Stimulated activated CD8-positive, alpha-beta memory T cell treated with anti-CD3 and anti-CD28 coated beads, Interleukin-4, amount 100 ng/mL, for 4 hours (primary cell): Measurements from ENCODE around the gene TAS2R19.
"Not testable (repeated sequence)": the region's sequence is repeated elsewhere in the genome, so short reads cannot be mapped to it uniquely, and the experiment has no call there.

ENCODE experiments used
- DNase-seq, 2 donors: peaks; one replicate each; pipeline ENCODE4 v3.0.0-alpha.2; 2020; ENCODE audit warnings: low read depth in 2 of 2, low spot score in 1 of 2

The TAS2R19 gene

GRCh38 chr12:11022520-11022919 is at the start of gene TAS2R19:
TSS of gene TAS2R19 (minus strand) at chr12:11022620. CDS start at chr12:11022571, 49 bp downstream.
- no peak for DNase-seq

- DNase-seq = no peak
Measured at GRCh38 chr12:11071414-11071813, 49.0 kb upstream of the TAS2R19 start.

GRCh38 chr12:11070999-11071398 is 48.6 kb upstream of the TAS2R19 start:
- DNase-seq = no peak

- no peak for DNase-seq
Measured at GRCh38 chr12:11069854-11070365, 47.5 kb upstream of the TAS2R19 start.

GRCh38 chr12:11067514-11067913 is 45.1 kb upstream of the TAS2R19 start:
- no peak for DNase-seq

- DNase-seq = not testable (repeated sequence)
Measured at GRCh38 chr12:11062194-11062593, 39.8 kb upstream of the TAS2R19 start, which contains the start of gene TAS2R46. TSS of gene TAS2R46 (minus strand) at chr12:11062294. CDS start at chr12:11062294, 0 bp downstream.

- DNase-seq = no peak
Measured at GRCh38 chr12:11059784-11060183, 37.4 kb upstream of the TAS2R19 start.

- DNase-seq = no peak
Measured at GRCh38 chr12:11059041-11059440, 36.6 kb upstream of the TAS2R19 start.

- no peak for DNase-seq
Measured at GRCh38 chr12:11055306-11055705, 32.9 kb upstream of the TAS2R19 start.

GRCh38 chr12:11049806-11050531 is 27.5 kb upstream of the TAS2R19 start:
- not testable (repeated sequence) for DNase-seq

- DNase-seq = not testable (repeated sequence)
Measured at GRCh38 chr12:11041366-11041765, 18.9 kb upstream of the TAS2R19 start.

- no peak for DNase-seq
Measured at GRCh38 chr12:11040162-11040561, 17.7 kb upstream of the TAS2R19 start.

GRCh38 chr12:11039171-11039570 is 16.8 kb upstream of the TAS2R19 start:
- DNase-seq = no peak

GRCh38 chr12:11033959-11034358 is 11.5 kb upstream of the TAS2R19 start:
- DNase-seq = not testable (repeated sequence)

- DNase-seq = no peak
Measured at GRCh38 chr12:11031307-11031706, 8.9 kb upstream of the TAS2R19 start, which contains the start of gene TAS2R31. TSS of gene TAS2R31 (minus strand) at chr12:11031407. CDS start at chr12:11031335, 72 bp downstream.

GRCh38 chr12:11026118-11026517 is 3.7 kb upstream of the TAS2R19 start:
- DNase-seq = no peak

- no peak for DNase-seq
Measured at GRCh38 chr12:11023387-11023786, 967 bp upstream of the TAS2R19 start.

GRCh38 chr12:11016937-11017336 is 5.5 kb downstream of the TAS2R19 start:
- no peak for DNase-seq

GRCh38 chr12:11015775-11016430 is 6.5 kb downstream of the TAS2R19 start:
- no peak for DNase-seq

- DNase-seq = no peak
Measured at GRCh38 chr12:11014234-11014633, 8.2 kb downstream of the TAS2R19 start.

GRCh38 chr12:11007608-11008007 is 14.8 kb downstream of the TAS2R19 start:
- no peak for DNase-seq

GRCh38 chr12:10998204-10998603 is 24.2 kb downstream of the TAS2R19 start, which contains the start of gene TAS2R20:
TSS of gene TAS2R20 (minus strand) at chr12:10998304. CDS start at chr12:10997875, 429 bp downstream.
- DNase-seq = no peak
